Stimulated activated CD4-positive, alpha-beta T cell treated with anti-CD3 and anti-CD28 coated beads, Interleukin-15, amount 100 ng/mL, for 24 hours (primary cell): Measurements from ENCODE around the gene SEPHS1.
"Not testable (repeated sequence)": the region's sequence is repeated elsewhere in the genome, so short reads cannot be mapped to it uniquely, and the experiment has no call there.

Experiments used
- DNase-seq: peaks from one replicate; pipeline ENCODE4 v3.0.0-alpha.2; 2020

SEPHS1 gene

GRCh38 chr10:13276749-13277365 lies 71.2 kb downstream of the SEPHS1 start:
- no peak for DNase-seq

DNA sequence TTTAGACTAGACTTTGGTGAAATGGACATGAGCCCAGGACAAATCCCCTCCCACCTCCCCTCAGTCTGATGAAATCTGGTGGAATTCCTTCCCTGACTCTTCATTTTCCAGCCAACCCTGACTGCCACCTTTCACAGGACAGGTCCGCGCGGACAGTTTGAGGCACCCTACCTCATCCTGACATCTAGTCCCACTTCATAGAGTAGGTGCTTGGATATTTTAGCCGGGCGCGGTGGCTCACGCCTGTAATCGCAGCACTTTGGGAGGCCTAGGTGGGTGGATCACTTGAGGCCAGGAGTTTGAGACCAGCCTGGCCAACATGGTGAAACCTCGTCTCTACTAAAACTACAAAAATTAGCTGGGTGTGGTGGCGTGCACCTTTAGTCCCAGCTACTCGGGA lies 71.9 kb downstream of the SEPHS1 start:
- not testable (repeated sequence) for DNase-seq

DNA sequence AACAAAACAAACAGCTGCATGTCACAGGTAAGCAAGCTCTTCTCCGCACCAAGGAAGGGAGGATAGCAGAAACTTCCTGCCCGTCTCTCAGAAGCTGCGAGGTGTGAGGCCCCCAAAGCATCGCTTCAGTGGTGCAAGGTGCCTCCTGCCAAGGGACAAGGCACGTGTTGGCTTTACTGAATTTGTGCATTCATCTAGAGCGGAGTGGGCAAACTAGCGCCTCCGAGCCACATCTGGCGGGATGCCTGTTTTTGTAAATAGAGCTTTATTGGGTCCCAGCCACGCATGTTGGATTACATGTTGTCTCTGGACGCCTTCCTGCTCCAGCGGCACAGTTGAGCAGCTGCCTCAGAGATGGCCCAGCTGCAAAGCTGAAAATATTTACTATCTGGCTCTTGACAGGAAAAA lies 75.9 kb downstream of the SEPHS1 start:
- DNase-seq = no peak

- peak; percentile 55 for DNase-seq
These were observed 76.4 kb downstream of the SEPHS1 start for GRCh38 chr10:13271552-13272163.

- no peak for DNase-seq
These were observed 77.1 kb downstream of the SEPHS1 start for GRCh38 chr10:13270877-13271551.

DNA sequence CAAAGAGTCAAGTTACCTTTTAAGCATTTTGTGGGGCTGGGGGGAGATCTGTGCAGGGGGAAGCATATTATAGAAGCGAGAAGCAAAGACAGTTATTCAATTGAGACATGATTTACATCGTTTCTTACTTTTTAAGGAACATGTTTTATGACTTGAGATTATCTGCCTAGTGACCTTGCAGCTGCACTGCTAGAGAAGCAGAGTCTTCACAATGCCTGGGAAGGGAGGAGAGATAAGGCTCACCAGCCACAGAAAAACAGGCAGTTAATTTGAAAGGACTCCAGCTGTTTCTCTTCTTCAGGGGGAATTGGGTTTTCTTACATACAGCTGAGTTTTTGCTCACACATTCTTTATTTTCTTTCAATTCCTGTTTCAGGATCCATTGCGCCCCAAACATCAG lies 79.3 kb downstream of the SEPHS1 start:
- no peak for DNase-seq

DNA sequence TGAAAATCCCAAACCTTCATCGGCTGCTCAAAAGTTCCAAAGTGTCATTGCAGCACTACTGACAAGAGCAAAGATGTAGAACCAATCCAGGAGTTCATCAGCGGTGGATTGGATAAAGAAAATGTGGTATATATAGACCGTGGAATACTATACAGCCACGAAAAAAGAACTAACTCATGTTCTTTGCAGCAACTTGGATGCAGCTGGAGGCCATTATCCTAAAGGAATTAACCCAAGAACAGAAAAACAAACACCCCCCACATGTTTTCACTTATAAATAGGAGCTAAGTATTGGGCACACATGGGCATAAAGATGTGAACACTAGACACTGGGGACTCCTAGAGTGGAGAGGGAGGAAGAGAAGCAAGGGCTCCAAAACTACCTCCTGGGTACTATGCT lies 79.8 kb downstream of the SEPHS1 start:
- no peak for DNase-seq
